ENCODE results near the gene TBXAS1. TPM values are rescaled to one million over a fixed set of nuclear protein-coding genes. Genes with fewer than 3 reads are reported as not detected.

The TBXAS1 gene
- total and polyA plus RNA-seq, 2 donors (not counting 3 experiments of a cell fraction or from before 2014, with no cell fraction given), result 2.1 to 4.3 TPM

DNA sequence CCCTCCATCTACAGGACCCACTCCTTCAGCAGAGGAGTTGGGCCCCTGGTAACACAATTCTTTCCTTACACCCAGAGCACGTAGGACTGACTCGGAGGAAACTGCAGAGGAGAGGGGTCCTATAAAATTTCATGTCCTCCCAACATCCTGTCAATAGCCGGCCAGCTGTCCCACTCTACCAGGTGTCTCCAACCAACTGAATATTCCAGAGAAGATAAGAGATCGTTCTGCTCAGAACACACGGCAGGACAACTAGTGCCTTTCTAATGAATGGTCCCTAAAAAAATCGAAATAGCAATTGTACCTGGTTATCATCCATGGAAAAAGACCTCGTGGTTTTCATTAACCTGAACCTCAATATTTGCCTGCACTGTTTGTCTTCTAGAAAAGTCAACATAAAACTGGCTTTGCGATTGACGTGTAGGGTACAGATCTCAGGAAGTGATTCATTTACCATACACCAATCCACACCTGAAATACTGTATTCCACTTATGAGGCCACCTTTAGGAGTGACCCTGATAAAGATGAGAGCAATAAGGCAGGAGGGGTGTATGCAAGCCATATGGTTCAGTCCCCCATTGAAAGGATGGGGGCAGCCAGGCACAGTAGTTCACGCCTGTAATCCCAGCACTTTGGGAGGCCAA lies 121.9 kb downstream of the TBXAS1 start:
- no peak for FAIRE-seq
- TF ChIP-seq CTCF (IDR thresholded peaks at IDR 0.05; ENCODE audit: extremely low read depth in 1 of 2, insufficient read depth in 1 of 2, low read depth in 1 of 2, low read length in 2 of 2) (no peak), MAX (IDR thresholded peaks at IDR 0.05; ENCODE audit: insufficient read depth, insufficient read length) (no peak), POLR2A (IDR thresholded peaks at IDR 0.05; ENCODE audit: low read depth, low read length) (no peak), POLR2AphosphoS5 (IDR thresholded peaks at IDR 0.05; ENCODE audit: insufficient read depth, low read depth, low read length) (no peak), JUN (IDR thresholded peaks at IDR 0.05; ENCODE audit: borderline replicate concordance, insufficient read depth, insufficient read length, low read depth) (no peak), MYC (IDR thresholded peaks at IDR 0.05; ENCODE audit: low read depth, low read length) (no peak), FOS (IDR thresholded peaks at IDR 0.05; ENCODE audit: borderline replicate concordance, insufficient read depth, low read length) (no peak), GATA2 (IDR thresholded peaks at IDR 0.05; ENCODE audit: insufficient read depth, insufficient read length, low read depth, low read length) (no peak), EZH2 (IDR thresholded peaks at IDR 0.05; ENCODE audit: borderline replicate concordance, low read depth, low read length, severe bottlenecking) (no peak)
- Histone ChIP-seq H3K9me1 (replicated peaks; ENCODE audit: control insufficient read depth, extremely low read depth, insufficient read depth, low read length) (no peaks in the 10 kb centered on the region), H3K9ac (replicated peaks; ENCODE audit: extremely low read depth, insufficient read depth, low read length) (no peak overlapping the region), H2AFZ (ENCODE audit: low read depth, low read length) (no peak overlapping the region), H3K79me2 (ENCODE audit: control insufficient read depth, insufficient read depth, low read length) (no peaks in the 10 kb centered on the region), H3K36me3 (ENCODE audit: control insufficient read depth in 2 of 2, extremely low read depth in 1 of 2, insufficient read depth in 2 of 2, low read length in 2 of 2) (no peaks in the 10 kb centered on the region), H3K4me2 (ENCODE audit: insufficient read depth, low read length) (no peak overlapping the region), H3K4me1 (ENCODE audit: control insufficient read depth, extremely low read depth, insufficient read depth, low read length) (no peaks in the 10 kb centered on the region), H3K9me3 (replicated peaks; ENCODE audit: control insufficient read depth, insufficient read depth, low read length) (no peaks in the 10 kb centered on the region), H3K27ac (ENCODE audit: insufficient read depth, low read depth, low read length) (no peak overlapping the region), H4K20me1 (replicated peaks; ENCODE audit: control insufficient read depth, extremely low read depth, insufficient read depth, low read length) (no peaks in the 10 kb centered on the region), H3K27me3 (ENCODE audit: control insufficient read depth in 2 of 2, insufficient read depth in 2 of 2, low read length in 2 of 2) (no peaks in the 10 kb centered on the region), H3K4me3 (replicated peaks in 1 of 3; ENCODE audit: insufficient read depth in 1 of 3, low read depth in 1 of 3, low read length in 3 of 3) (no peak overlapping the region)
- CTCF ChIA-PET, result no interaction called here
- POLR2A ChIA-PET, result no interaction called here
- BruUV-seq (replicated peaks), result no TSS peak
- dilution Hi-C loops (cut with MboI; ENCODE audit: extremely low pct_ligation_motif_present, low sequenced_read_pairs) (no loop called here), intact Hi-C loops (cut with micrococcal nuclease) (no loop called here)
- DNase-seq (ENCODE audit: low read depth, low spot score), result no peak
